Right atrium auricular region (tissue), 2 donors: ENCODE results near the gene SLC22A15. TPM values are rescaled to one million over a fixed set of nuclear protein-coding genes. Genes with fewer than 3 reads are reported as not detected.
"Not testable (repeated sequence)": the region's sequence is repeated elsewhere in the genome, so short reads cannot be mapped to it uniquely, and the experiment has no call there.

ENCODE experiments used
- DNase-seq: peaks from one replicate; pipeline ENCODE4 v3.0.0-alpha.2; 2019; ENCODE audit warnings: low spot score
- H3K27ac ChIP-seq, 2 donors: fragments of 200-600 bp; sonication (generic); 1 replicate in 1 of 2; 2 replicates in 1 of 2; pipeline ENCODE4 v1.5.1; 2016 to 2019
- H3K27me3 ChIP-seq, 2 donors: fragments of 200-600 bp; sonication (generic); one replicate each; pipeline versions ENCODE4 v1.5.1 to v1.6.0; 2017 to 2019
- H3K36me3 ChIP-seq: fragments of 200-600 bp; sonication (generic); one replicate; pipeline ENCODE4 v1.5.1; 2016
- H3K4me1 ChIP-seq, 2 donors: fragments of 200-600 bp; sonication (generic); one replicate each; pipeline versions ENCODE4 v1.5.1 to v1.6.0; 2017 to 2019
- H3K4me3 ChIP-seq, 2 donors: fragments of 200-600 bp; sonication (generic); 1 replicate in 1 of 2; 2 replicates in 1 of 2; pipeline ENCODE4 v1.5.1; 2017 to 2019; ENCODE audit warnings: mild to moderate bottlenecking in 1 of 2, moderate library complexity in 1 of 2
- H3K9me3 ChIP-seq, 2 donors: fragments of 200-600 bp; sonication (generic); one replicate each; pipeline ENCODE4 v1.5.1; 2019
- total RNA-seq, 2 donors: library from RNA; depleted of rRNA; stranded (reverse); fragments of >200 nt; gene quantifications; one replicate each; pipeline ENCODE4 v1.1.0, GENCODE V29; 2016
- TF ChIP-seq, protein P1 (sequence below), 2 donors: fragments of 200-600 bp; sonication (generic); IDR thresholded peaks; one replicate each; pipeline ENCODE4 v1.5.1; 2019; ENCODE audit warnings: antibody characterized with exemption in 2 of 2

Gene SLC22A15
- total RNA-seq, 2 donors from 2014 or later = 3.9 to 10.1 TPM

DNA sequence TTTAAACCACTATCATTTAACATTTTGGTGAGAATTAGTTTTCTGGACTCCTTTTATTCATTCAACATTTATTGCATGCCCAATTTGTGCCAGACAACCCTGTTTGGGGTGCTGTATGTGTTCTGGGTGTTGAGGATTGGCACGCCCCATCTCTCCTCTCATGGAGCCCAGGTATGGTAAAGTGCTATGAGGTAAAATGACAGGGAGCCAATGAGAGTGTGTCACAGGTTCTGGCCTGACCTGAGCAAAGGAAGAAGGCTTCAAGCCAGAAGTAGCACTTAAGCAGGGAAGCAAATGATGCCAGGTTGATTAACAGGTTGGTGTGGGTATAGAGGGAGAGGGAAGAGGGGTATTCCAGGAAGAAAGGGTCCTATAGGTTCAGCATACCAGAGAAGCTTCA is 21.1 kb upstream of the SLC22A15 start:
- Histone ChIP-seq H3K36me3 (no peaks in the 10 kb centered on the region), H3K27me3 (no peaks in the 10 kb centered on the region), H3K4me1 (no peaks in the 10 kb centered on the region), H3K9me3 (no peaks in the 10 kb centered on the region), H3K27ac (no peak overlapping the region), H3K4me3 (no peak overlapping the region)
- no peak for DNase-seq
- TF ChIP-seq, protein P1, sequence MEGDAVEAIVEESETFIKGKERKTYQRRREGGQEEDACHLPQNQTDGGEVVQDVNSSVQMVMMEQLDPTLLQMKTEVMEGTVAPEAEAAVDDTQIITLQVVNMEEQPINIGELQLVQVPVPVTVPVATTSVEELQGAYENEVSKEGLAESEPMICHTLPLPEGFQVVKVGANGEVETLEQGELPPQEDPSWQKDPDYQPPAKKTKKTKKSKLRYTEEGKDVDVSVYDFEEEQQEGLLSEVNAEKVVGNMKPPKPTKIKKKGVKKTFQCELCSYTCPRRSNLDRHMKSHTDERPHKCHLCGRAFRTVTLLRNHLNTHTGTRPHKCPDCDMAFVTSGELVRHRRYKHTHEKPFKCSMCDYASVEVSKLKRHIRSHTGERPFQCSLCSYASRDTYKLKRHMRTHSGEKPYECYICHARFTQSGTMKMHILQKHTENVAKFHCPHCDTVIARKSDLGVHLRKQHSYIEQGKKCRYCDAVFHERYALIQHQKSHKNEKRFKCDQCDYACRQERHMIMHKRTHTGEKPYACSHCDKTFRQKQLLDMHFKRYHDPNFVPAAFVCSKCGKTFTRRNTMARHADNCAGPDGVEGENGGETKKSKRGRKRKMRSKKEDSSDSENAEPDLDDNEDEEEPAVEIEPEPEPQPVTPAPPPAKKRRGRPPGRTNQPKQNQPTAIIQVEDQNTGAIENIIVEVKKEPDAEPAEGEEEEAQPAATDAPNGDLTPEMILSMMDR (IDR thresholded peaks at IDR 0.05) = no peak

DNA sequence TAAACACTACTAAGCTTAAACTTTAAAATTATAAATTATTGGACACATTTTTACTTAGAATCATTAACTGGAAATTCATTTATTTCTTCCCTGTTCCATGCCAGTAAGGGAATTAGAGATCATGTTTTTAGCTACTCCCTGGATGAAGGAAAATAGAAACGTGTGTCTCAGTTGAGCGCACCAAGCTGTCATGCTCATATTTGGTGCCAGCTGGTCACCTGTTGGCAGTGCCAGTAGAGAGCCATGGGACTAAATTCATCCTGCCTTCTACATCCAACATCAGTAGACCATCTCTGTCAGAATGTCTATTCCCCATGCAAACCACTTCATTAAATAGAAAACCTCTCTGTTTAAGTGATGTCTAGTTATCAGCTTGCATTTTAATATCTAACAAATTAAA is 17.4 kb upstream of the SLC22A15 start:
- H3K9me3 ChIP-seq = no peaks in the 10 kb centered on the region
- no peaks in the 10 kb centered on the region for H3K27me3 ChIP-seq
- no peak for DNase-seq
- no peaks in the 10 kb centered on the region for H3K36me3 ChIP-seq
- H3K4me1 ChIP-seq = peaks cover 0 to 6% of the 10 kb centered on the region in 2 donors
- H3K4me3 ChIP-seq = no peak overlapping the region
- TF ChIP-seq, protein P1 (IDR thresholded peaks at IDR 0.05) = no peak
- H3K27ac ChIP-seq = no peak overlapping the region

DNA sequence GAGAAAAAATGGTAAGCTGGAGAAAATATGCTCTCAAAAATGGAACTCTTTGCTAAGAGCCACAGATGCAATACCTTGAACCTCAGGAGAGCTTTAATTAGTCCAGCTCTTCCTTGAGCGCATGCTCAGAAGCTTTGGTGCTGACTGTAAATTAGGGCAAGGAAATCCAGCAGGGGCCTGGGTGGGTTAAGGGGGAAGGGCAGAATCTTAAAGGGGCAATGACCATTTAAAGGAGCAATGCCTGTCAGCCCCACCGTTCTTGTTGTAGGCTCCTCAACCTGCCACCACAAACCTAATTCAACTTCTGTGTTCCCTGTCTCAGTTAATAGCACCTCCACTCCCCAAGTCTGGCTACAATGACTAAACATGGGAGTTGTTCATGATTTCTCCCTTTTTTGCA is 6.8 kb upstream of the SLC22A15 start:
- Histone ChIP-seq H3K4me3 (no peak overlapping the region), H3K27ac (no peak overlapping the region), H3K4me1 (no peaks in the 10 kb centered on the region), H3K9me3 (no peaks in the 10 kb centered on the region), H3K27me3 (no peaks in the 10 kb centered on the region), H3K36me3 (no peaks in the 10 kb centered on the region)
- DNase-seq = no peak
- TF ChIP-seq, protein P1 (IDR thresholded peaks at IDR 0.05) = no peak

DNA sequence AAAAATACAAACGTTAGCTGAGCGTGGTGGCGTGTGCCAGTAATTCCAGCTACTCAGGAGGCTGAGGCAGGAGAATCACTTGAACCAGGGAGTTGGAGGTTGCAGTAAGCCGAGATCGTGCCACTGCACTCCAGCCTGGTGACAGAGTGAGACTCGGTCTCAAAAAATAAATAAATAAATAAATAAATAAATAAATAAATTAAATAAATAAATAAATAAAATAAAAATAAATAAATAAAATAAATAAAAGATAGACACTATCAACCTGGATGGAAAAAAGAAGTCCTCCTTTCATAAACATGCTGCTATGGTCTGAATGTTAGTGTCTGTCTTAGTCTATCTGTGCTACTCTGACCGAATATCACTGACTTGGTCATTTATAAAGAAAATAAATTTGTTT is 4.5 kb upstream of the SLC22A15 start:
- H3K36me3 ChIP-seq, H3K27me3 ChIP-seq, H3K4me3 ChIP-seq, H3K27ac ChIP-seq, H3K9me3 ChIP-seq, DNase-seq, H3K4me1 ChIP-seq: not testable (repeated sequence)

DNA sequence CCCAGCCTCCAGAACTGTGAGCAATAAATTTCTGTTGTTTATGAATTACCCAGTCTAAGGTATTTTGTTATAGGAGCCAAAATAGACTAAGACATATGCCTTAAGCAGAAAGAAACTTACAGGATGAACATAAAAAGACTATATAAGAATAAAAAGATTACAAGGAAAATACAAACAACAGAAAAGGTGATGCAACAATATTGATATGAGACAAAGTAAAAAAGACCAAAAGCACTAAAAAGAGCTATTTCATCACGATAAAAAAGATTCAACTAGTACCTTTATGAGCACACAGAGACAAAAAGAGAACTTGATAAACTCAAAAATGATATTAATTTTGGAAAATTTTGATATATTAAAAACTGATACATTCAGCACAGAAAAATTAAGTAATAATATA is 3.2 kb upstream of the SLC22A15 start:
- Histone ChIP-seq H3K36me3 (no peaks in the 10 kb centered on the region), H3K4me1 (peaks cover 0 to 12% of the 10 kb centered on the region in 2 donors), H3K27me3 (no peaks in the 10 kb centered on the region), H3K27ac (no peak overlapping the region), H3K4me3 (no peak overlapping the region), H3K9me3 (no peaks in the 10 kb centered on the region)
- DNase-seq = no peak
- TF ChIP-seq, protein P1 (IDR thresholded peaks at IDR 0.05) = no peak

DNA sequence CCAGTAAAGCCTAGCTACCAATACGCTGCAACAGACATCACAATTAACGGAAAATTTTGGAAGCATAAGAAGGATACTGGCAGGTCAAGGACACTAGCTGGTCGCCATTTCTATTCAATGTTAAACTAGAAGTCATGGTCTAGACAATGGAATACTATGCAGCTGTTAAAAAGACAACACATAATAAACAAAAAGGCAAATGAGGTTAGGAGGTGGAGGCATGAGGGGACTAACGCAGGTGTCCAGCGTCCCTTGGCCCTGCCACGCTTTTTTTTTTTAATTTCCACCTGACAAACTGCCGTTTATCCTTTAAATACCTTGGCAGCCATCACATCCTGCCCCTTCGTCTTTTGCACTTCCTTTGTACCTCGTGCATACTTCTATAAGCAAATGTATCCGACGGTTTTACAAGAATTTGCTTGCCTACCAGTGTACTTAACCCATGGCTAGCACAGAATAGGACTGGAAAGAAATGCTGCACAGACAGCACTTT is 698 bp upstream of the SLC22A15 start:
- Histone ChIP-seq H3K4me1 (peaks cover 0 to 13% of the 10 kb centered on the region in 2 donors), H3K27me3 (no peaks in the 10 kb centered on the region), H3K9me3 (no peaks in the 10 kb centered on the region), H3K27ac (peak overlapping the region; percentile 79 to 84), H3K4me3 (peak overlapping the region; percentile 70 to 77), H3K36me3 (no peaks in the 10 kb centered on the region)
- no peak for DNase-seq
- TF ChIP-seq, protein P1 (IDR thresholded peaks at IDR 0.05) = no peak
